ENCODE data around the gene DYSF.

Gene DYSF

DNA sequence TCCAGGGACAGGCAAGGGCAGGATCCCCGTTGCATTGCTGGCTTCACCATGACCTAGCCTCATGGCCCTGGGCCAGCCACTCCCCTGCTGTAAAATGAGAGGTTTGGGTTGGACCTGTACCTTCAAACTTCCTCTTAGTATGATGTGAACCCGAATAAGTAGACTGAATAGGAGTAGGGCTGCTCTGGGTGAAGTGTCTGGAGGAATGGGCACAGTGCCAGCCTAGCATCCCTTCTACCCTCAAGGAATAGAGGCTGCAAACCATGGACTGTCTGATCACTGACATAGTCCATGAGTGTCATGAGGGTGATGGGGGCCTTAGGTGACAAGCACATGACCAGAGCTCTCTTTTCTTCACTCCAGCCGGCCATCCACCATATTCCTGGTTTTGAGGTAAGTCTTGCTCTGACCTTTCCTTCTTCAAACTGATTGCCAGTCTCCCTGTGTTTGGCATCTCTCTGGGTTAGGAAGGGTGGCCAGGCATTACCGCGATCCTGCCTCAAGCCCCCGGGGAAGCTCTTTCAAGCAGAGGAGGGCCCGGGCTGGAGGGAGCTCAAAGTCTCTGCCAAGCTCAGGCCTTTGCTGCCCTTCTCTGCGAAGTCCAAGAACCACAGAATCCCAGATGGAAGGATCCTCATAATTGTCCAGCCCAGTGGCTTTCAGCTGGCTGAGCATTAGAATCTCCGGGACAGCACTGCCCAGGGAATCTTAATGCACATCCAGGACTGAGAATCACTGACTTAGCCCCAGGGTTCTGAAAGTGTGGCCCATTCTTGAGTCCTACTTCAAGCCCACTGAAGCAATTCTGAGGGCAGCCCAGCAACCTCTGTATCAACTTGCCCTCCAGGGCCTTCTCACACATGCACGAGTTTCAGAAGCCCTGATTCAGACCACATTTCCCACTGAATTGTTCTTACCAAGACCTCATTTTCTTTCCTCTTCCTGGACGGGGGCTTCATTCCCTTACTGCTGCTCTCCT is 148.1 kb downstream of the DYSF start:
- Histone ChIP-seq H3K4me1 (ENCODE audit: low read length) (0 out of 2 replicates have a peak, but pooled peaks cover 3% of the 10 kb centered on the region), H3K27ac (ENCODE audit: low read length) (no peak overlapping the region), H2AFZ (ENCODE audit: low read depth, low read length) (no peak overlapping the region), H3K9ac (ENCODE audit: low read length) (no peak overlapping the region), H3K4me2 (ENCODE audit: low read length) (no peak overlapping the region), H3K4me3 (ENCODE audit: low read length) (no peak overlapping the region), H3K9me3 (ENCODE audit: insufficient read depth, low read length) (no peaks in the 10 kb centered on the region), H3K79me2 (ENCODE audit: low read length) (no peaks in the 10 kb centered on the region), H4K20me1 (ENCODE audit: insufficient read depth, low read length) (no peaks in the 10 kb centered on the region), H3K27me3 (ENCODE audit: low read depth, low read length) (peaks cover 26% of the 10 kb centered on the region), H3K36me3 (replicated peaks; ENCODE audit: low read depth, low read length) (no peaks in the 10 kb centered on the region)
- TF ChIP-seq EZH2phosphoT487 (IDR thresholded peaks at IDR 0.05; ENCODE audit: low read depth) = no peak
- TF ChIP-seq, protein P1, sequence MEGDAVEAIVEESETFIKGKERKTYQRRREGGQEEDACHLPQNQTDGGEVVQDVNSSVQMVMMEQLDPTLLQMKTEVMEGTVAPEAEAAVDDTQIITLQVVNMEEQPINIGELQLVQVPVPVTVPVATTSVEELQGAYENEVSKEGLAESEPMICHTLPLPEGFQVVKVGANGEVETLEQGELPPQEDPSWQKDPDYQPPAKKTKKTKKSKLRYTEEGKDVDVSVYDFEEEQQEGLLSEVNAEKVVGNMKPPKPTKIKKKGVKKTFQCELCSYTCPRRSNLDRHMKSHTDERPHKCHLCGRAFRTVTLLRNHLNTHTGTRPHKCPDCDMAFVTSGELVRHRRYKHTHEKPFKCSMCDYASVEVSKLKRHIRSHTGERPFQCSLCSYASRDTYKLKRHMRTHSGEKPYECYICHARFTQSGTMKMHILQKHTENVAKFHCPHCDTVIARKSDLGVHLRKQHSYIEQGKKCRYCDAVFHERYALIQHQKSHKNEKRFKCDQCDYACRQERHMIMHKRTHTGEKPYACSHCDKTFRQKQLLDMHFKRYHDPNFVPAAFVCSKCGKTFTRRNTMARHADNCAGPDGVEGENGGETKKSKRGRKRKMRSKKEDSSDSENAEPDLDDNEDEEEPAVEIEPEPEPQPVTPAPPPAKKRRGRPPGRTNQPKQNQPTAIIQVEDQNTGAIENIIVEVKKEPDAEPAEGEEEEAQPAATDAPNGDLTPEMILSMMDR (IDR thresholded peaks at IDR 0.05; ENCODE audit: low read depth, low read length) = no peak

DNA sequence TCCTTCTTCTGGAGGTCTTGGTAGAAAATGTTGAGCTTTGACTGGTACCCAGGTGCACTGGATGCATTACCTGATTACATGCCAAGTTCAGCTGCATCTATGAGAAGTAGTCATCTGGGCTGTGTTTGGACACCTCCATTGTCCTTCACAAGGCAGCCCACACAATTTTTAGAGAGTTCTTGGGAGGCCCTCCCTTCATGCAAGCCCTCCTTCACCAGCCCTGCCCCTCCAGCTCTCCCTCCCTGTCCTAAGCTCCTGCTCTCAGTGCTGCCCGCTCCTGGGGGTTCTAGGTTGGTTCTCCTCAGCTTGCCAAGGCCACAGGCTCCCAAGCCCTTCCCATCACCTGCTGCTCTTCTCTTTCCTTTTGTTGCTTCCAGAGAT is 148.7 kb downstream of the DYSF start:
- Histone ChIP-seq H3K36me3 (replicated peaks; ENCODE audit: low read depth, low read length) (no peaks in the 10 kb centered on the region), H3K4me1 (ENCODE audit: low read length) (0 out of 2 replicates have a peak, but pooled peaks cover 3% of the 10 kb centered on the region), H3K9me3 (ENCODE audit: insufficient read depth, low read length) (no peaks in the 10 kb centered on the region), H3K4me3 (ENCODE audit: low read length) (no peak overlapping the region), H3K27me3 (ENCODE audit: low read depth, low read length) (peaks cover 32% of the 10 kb centered on the region), H4K20me1 (ENCODE audit: insufficient read depth, low read length) (no peaks in the 10 kb centered on the region), H3K27ac (ENCODE audit: low read length) (no peak overlapping the region), H3K4me2 (ENCODE audit: low read length) (no peak overlapping the region), H2AFZ (ENCODE audit: low read depth, low read length) (no peak overlapping the region), H3K9ac (ENCODE audit: low read length) (no peak overlapping the region), H3K79me2 (ENCODE audit: low read length) (no peaks in the 10 kb centered on the region)
- TF ChIP-seq, protein P1 (IDR thresholded peaks at IDR 0.05; ENCODE audit: low read depth, low read length) = no peak
- TF ChIP-seq EZH2phosphoT487 (IDR thresholded peaks at IDR 0.05; ENCODE audit: low read depth) = no peak

DNA sequence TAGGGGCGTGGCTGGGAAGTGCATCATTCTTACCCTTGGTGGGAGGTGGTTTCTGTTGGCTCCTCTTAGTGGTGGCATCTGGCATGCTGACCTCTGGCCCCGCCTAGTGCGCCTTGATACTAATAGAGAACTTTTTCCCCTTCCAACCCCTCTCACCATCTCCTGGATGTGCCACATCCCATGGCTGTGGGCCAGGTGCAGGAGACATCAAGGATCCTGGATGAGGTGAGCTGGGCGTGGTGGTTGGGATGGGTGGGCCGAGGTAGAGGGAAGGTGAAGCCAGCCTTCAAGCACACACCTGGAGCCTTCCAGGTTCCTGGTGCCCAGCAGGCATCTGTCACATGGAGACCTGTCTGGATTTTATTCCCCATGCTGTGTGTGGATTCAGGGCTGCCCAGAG is 149.2 kb downstream of the DYSF start:
- no peak overlapping the region for H3K9ac ChIP-seq (ENCODE audit: low read length)
- H3K9me3 ChIP-seq (ENCODE audit: insufficient read depth, low read length) = no peaks in the 10 kb centered on the region
- H3K4me3 ChIP-seq (ENCODE audit: low read length) = no peak overlapping the region
- no peak overlapping the region for H2AFZ ChIP-seq (ENCODE audit: low read depth, low read length)
- H3K4me2 ChIP-seq (ENCODE audit: low read length) = no peak overlapping the region
- peaks cover 32% of the 10 kb centered on the region for H3K27me3 ChIP-seq (ENCODE audit: low read depth, low read length)
- 0 out of 2 replicates have a peak, but pooled peaks cover 3% of the 10 kb centered on the region for H3K4me1 ChIP-seq (ENCODE audit: low read length)
- H4K20me1 ChIP-seq (ENCODE audit: insufficient read depth, low read length) = no peaks in the 10 kb centered on the region
- TF ChIP-seq EZH2phosphoT487 (IDR thresholded peaks at IDR 0.05; ENCODE audit: low read depth) = no peak
- TF ChIP-seq, protein P1 (IDR thresholded peaks at IDR 0.05; ENCODE audit: low read depth, low read length) = no peak
- H3K36me3 ChIP-seq (replicated peaks; ENCODE audit: low read depth, low read length) = no peaks in the 10 kb centered on the region
- no peaks in the 10 kb centered on the region for H3K79me2 ChIP-seq (ENCODE audit: low read length)
- no peak overlapping the region for H3K27ac ChIP-seq (ENCODE audit: low read length)

DNA sequence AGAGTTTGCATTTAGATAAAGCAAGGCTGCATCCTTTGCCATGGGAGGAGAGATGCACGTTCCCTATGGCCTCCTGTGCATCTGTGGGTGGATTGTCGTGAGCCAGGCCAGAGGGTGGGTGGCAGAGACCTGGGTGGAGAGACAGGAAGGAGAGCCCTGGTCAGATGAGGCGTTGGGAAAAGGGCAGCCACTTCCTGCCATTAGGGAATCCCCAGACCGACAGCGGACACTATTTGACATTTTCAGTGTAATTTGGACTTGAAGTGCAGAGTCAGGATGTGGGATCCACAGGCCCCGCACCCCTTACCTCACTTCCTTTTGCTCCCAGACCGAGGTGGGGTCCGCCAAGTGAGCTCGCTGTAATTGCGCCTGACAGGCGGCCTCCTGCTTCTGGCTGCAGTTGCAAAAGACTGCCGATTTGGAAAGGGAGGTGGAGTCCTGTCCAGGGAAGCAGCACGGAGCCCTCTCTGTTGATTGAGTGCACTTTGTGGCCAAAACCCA is 150.0 kb downstream of the DYSF start:
- no peak for TF ChIP-seq EZH2phosphoT487 (IDR thresholded peaks at IDR 0.05; ENCODE audit: low read depth)
- TF ChIP-seq, protein P1 (IDR thresholded peaks at IDR 0.05; ENCODE audit: low read depth, low read length) = no peak
- Histone ChIP-seq H3K4me2 (ENCODE audit: low read length) (no peak overlapping the region), H3K9me3 (ENCODE audit: insufficient read depth, low read length) (no peaks in the 10 kb centered on the region), H4K20me1 (ENCODE audit: insufficient read depth, low read length) (no peaks in the 10 kb centered on the region), H2AFZ (ENCODE audit: low read depth, low read length) (no peak overlapping the region), H3K4me3 (ENCODE audit: low read length) (no peak overlapping the region), H3K27me3 (ENCODE audit: low read depth, low read length) (peaks cover 32% of the 10 kb centered on the region), H3K9ac (ENCODE audit: low read length) (no peak overlapping the region), H3K79me2 (ENCODE audit: low read length) (no peaks in the 10 kb centered on the region), H3K4me1 (ENCODE audit: low read length) (0 out of 2 replicates have a peak, but pooled peaks cover 3% of the 10 kb centered on the region), H3K36me3 (replicated peaks; ENCODE audit: low read depth, low read length) (no peaks in the 10 kb centered on the region), H3K27ac (ENCODE audit: low read length) (no peak overlapping the region)
